Measurements from ENCODE around the gene SCG5.

The SCG5 gene

DNA sequence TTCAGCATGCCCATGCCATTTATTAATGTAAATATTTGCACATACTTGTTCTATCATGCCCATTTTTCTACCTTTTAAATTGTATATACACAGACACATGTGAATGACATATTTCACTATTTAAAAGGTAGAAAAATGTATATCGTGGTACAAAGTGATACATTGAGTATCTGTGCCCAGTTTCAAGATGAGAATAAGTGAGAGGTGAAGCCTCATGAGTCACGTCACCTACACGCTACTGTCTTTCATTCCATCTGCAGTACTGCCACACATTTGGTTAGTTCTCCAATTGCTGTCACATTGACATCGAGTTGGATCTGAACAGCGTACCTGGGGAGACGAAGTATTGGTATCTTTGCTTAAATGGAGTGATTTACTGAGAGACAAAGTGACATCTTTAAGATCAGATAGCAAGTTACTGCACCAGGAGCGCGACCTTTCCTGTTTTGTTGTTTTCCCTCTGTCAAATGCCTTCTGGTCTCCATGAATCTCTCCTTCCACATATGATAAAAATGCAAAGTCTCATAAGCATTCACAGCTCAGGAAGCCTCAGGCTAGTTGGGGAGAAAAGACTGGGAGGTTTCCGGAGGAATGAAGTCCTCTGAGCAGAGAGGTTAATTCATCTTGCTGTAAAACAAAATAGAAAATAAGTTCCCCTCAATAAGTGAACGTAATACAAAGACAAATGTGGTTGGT, 88.3 kb downstream of the SCG5 start:
- no peak for TF ChIP-seq SIN3A (IDR thresholded peaks at IDR 0.05; ENCODE audit: borderline replicate concordance, insufficient read depth, low read length)
- TF ChIP-seq TAF1 (IDR thresholded peaks at IDR 0.05; ENCODE audit: borderline replicate concordance, insufficient read depth, low read length), result no peak
- no peak for TF ChIP-seq POLR2AphosphoS5 (IDR thresholded peaks at IDR 0.05; ENCODE audit: low read depth, low read length)
- TF ChIP-seq, protein P1, sequence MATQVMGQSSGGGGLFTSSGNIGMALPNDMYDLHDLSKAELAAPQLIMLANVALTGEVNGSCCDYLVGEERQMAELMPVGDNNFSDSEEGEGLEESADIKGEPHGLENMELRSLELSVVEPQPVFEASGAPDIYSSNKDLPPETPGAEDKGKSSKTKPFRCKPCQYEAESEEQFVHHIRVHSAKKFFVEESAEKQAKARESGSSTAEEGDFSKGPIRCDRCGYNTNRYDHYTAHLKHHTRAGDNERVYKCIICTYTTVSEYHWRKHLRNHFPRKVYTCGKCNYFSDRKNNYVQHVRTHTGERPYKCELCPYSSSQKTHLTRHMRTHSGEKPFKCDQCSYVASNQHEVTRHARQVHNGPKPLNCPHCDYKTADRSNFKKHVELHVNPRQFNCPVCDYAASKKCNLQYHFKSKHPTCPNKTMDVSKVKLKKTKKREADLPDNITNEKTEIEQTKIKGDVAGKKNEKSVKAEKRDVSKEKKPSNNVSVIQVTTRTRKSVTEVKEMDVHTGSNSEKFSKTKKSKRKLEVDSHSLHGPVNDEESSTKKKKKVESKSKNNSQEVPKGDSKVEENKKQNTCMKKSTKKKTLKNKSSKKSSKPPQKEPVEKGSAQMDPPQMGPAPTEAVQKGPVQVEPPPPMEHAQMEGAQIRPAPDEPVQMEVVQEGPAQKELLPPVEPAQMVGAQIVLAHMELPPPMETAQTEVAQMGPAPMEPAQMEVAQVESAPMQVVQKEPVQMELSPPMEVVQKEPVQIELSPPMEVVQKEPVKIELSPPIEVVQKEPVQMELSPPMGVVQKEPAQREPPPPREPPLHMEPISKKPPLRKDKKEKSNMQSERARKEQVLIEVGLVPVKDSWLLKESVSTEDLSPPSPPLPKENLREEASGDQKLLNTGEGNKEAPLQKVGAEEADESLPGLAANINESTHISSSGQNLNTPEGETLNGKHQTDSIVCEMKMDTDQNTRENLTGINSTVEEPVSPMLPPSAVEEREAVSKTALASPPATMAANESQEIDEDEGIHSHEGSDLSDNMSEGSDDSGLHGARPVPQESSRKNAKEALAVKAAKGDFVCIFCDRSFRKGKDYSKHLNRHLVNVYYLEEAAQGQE (IDR thresholded peaks at IDR 0.05; ENCODE audit: insufficient read depth in 1 of 2, low read depth in 2 of 2, low read length in 2 of 2), result no peak
- TF ChIP-seq FOXP2 (optimal IDR thresholded peaks at IDR 0.05; ENCODE audit: borderline replicate concordance, extremely low read depth, extremely low read length, insufficient read depth), result no peak

DNA sequence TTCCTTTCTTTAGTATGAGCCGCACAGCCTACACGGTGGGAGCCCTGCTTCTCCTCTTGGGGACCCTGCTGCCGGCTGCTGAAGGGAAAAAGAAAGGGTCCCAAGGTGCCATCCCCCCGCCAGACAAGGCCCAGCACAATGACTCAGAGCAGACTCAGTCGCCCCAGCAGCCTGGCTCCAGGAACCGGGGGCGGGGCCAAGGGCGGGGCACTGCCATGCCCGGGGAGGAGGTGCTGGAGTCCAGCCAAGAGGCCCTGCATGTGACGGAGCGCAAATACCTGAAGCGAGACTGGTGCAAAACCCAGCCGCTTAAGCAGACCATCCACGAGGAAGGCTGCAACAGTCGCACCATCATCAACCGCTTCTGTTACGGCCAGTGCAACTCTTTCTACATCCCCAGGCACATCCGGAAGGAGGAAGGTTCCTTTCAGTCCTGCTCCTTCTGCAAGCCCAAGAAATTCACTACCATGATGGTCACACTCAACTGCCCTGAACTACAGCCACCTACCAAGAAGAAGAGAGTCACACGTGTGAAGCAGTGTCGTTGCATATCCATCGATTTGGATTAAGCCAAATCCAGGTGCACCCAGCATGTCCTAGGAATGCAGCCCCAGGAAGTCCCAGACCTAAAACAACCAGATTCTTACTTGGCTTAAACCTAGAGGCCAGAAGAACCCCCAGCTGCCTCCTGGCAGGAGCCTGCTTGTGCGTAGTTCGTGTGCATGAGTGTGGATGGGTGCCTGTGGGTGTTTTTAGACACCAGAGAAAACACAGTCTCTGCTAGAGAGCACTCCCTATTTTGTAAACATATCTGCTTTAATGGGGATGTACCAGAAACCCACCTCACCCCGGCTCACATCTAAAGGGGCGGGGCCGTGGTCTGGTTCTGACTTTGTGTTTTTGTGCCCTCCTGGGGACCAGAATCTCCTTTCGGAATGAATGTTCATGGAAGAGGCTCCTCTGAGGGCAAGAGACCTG, 89.5 kb downstream of the SCG5 start:
- TF ChIP-seq TAF1 (IDR thresholded peaks at IDR 0.05; ENCODE audit: borderline replicate concordance, insufficient read depth, low read length) (no peak), SIN3A (IDR thresholded peaks at IDR 0.05; ENCODE audit: borderline replicate concordance, insufficient read depth, low read length) (no peak), POLR2AphosphoS5 (IDR thresholded peaks at IDR 0.05; ENCODE audit: low read depth, low read length) (no peak), FOXP2 (optimal IDR thresholded peaks at IDR 0.05; ENCODE audit: borderline replicate concordance, extremely low read depth, extremely low read length, insufficient read depth) (no peak)
- TF ChIP-seq, protein P1 (IDR thresholded peaks at IDR 0.05; ENCODE audit: insufficient read depth in 1 of 2, low read depth in 2 of 2, low read length in 2 of 2), result no peak

DNA sequence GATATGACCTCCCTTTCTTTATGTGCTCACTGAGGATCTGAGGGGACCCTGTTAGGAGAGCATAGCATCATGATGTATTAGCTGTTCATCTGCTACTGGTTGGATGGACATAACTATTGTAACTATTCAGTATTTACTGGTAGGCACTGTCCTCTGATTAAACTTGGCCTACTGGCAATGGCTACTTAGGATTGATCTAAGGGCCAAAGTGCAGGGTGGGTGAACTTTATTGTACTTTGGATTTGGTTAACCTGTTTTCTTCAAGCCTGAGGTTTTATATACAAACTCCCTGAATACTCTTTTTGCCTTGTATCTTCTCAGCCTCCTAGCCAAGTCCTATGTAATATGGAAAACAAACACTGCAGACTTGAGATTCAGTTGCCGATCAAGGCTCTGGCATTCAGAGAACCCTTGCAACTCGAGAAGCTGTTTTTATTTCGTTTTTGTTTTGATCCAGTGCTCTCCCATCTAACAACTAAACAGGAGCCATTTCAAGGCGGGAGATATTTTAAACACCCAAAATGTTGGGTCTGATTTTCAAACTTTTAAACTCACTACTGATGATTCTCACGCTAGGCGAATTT, 91.2 kb downstream of the SCG5 start:
- TF ChIP-seq FOXP2 (optimal IDR thresholded peaks at IDR 0.05; ENCODE audit: borderline replicate concordance, extremely low read depth, extremely low read length, insufficient read depth) (no peak), SIN3A (IDR thresholded peaks at IDR 0.05; ENCODE audit: borderline replicate concordance, insufficient read depth, low read length) (no peak), POLR2AphosphoS5 (IDR thresholded peaks at IDR 0.05; ENCODE audit: low read depth, low read length) (no peak)

GRCh38 chr15:32733281-32733680, 91.8 kb downstream of the SCG5 start:
- no peak for TF ChIP-seq TAF1 (IDR thresholded peaks at IDR 0.05; ENCODE audit: borderline replicate concordance, insufficient read depth, low read length)

GRCh38 chr15:32735989-32736700, 94.6 kb downstream of the SCG5 start:
- TF ChIP-seq POLR2AphosphoS5 (IDR thresholded peaks at IDR 0.05; ENCODE audit: low read depth, low read length) (no peak), TAF1 (IDR thresholded peaks at IDR 0.05; ENCODE audit: borderline replicate concordance, insufficient read depth, low read length) (no peak), SIN3A (IDR thresholded peaks at IDR 0.05; ENCODE audit: borderline replicate concordance, insufficient read depth, low read length) (no peak), FOXP2 (optimal IDR thresholded peaks at IDR 0.05; ENCODE audit: borderline replicate concordance, extremely low read depth, extremely low read length, insufficient read depth) (no peak)
- TF ChIP-seq, protein P1 (IDR thresholded peaks at IDR 0.05; ENCODE audit: insufficient read depth in 1 of 2, low read depth in 2 of 2, low read length in 2 of 2), result no peak
